ENCODE data around the gene AMDHD1. TPM values are rescaled to one million over a fixed set of nuclear protein-coding genes. Genes with fewer than 3 reads are reported as not detected.
A peak's percentile ranks its signal among the peaks of the same experiment; 100 is the strongest.

AMDHD1 gene
- polyA plus RNA-seq, 1 donor: 0.10 TPM

DNA sequence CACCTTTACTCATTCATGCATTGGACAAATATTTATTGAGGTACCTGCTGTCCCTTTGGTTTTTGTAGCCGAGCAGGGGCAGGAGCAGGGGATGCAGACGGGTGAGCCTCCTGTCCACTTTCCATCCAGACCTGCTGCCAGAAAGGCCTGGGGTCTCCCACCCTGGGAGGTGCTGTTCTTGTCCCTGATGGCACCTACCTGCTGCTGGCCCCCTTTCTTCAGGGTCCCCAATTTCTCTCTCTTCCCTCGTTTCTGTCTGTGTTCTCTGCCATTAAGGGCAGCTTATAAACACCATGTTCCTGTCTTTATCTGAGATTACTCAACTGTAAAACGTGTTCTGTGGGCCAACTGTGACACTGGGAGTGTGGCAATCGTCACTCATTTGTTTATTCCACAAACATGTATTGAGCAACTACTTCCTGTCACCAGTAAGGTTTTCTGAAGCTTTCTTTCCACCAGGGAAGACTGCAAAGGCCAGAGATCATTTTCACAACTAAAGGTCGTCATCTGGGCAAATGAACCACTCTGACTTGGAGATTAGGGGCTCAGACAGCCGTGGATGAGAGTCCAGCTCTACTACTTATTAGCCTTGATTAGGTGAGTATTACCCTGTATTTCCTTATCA is 53.0 kb downstream of the AMDHD1 start, which contains the start of gene HAL:
HAL (minus strand) TSS at position 311 of the 625 bp plus-strand sequence. CDS start 434 bp downstream, outside the sequence.
- no peak for DNase-seq

DNA sequence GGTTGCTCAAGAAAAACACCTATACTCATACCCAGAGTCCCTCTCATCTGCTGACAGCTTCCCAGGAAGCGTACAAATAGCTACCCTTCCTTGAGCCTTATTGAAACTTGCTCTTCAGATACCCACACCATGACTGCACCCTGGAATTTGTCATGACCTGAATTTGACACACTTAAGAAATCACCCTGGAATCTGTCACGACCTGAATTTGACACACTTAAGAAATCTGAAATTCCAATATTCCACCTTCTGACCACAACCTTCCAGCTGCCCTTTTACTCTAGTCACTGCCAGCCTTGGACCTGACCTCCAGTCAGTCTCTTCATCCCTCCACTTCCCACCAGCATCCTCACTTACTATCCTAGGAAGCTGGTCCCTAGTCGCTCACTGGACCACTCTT is 54.1 kb downstream of the AMDHD1 start:
- DNase-seq: no peak

DNA sequence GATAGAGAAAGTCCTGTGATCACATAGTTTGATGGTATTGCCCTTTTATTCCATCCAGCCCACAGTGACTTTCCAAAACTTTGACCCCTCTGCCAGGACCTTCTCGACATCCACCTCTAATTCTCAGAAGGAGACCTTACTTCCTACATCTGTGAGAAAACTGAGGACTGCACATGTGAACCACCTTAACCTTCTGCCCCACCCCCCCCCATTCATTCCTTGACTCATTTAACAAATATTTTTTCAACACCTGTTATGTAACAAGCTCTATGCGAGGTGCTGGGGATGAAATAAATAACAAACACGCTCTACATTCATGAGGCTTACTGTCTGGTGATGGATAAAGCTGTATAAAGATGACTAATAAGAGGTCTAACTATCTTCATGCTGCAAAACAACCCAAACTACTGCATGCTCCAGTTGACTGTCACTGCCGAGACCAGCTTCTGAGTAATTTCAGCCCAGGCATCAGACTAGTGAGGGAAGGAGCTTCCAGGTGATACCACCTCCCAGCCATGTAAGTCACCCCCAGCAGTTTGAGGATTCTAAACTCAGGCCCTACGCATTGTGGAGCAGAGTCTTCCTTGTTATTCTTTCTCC is 54.9 kb downstream of the AMDHD1 start:
- no peak for DNase-seq

DNA sequence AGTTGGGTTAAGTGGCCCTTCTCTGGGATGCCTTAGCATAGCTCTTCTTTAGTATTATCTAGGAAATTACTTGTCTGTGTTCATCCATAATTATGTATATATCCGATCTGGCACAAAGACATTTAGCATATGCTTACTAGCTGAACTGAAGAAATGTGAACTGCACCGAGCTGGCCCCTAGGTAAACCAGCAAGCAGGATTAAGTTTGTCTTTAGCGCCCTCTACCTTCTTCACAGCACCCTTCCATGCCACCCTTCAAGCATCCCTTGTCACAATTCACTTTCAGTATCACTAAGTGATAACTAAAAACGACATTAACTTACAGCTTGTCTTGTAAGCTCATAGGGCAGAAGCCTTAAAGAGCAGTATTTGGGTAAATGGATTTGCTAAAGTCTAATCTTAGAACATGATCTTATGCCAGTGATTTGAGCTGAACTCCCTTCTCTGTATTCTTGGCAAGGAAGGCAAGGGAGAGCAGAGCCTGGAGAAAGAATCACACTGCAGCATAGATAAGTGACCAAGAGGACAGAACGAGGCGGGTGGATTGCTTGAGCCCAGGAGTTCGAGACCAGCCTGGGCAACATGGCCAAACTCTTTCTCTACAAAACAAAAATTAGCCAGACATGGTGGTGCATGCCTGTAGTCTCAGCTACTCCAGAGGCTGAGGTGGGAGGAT is 55.6 kb downstream of the AMDHD1 start:
- peak; percentile 32 for DNase-seq

DNA sequence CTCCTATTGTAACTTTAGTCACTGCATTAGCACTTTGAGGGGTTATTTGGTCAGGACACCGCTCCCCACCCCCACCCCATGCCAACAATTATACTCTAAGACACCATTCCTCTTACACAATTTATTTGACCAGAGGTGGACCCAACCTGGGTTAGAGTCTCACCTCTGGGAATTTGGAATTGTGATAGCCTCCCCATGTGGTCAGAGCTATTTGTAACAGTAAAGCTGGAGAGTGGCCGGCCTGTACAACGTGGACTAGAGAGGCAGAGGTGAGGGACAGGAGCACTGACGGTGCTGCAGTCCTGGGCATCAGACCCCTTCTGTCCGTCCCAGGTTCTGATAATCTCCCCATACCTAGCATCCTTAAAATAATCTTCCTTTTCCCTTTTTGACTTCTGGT is 56.4 kb downstream of the AMDHD1 start:
- no peak for DNase-seq

DNA sequence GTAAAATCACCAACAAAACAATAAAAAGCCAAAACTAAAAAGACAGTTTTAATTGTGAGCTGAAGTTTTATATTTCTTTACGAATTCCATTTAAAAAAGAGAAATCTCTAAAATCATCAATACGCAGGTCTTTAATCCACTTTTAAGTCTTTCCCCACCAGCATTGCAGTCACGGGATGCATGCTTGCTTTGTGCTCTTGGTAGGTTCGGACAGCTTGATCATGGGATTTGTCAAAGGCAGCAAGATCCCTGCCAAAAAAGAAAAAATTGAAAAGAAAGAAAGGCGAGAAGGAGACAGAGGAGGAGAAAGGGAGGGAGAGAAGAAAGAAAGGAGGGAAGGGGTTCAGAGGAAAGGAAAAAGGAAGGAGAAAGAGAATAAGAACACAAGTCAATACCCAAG is 57.7 kb downstream of the AMDHD1 start:
- DNase-seq: no peak

DNA sequence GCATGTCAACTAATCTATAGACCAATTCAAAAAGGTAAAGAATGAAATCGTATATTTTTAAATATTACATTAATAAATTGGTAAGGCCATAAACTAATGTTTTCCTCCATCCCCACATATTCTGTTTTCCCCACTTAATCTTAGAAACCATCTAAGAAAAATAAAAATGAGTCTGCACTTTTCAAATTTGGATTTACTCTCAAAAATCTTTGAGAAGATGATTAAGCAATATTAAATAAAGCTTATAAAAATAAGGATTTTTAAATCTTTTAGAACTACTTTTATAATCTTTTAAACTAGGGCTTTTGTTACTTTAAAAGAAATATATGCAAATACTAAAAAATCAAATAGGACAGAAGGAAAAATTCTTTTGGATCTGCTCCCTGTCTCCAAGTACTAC is 63.6 kb downstream of the AMDHD1 start:
- DNase-seq: no peak

DNA sequence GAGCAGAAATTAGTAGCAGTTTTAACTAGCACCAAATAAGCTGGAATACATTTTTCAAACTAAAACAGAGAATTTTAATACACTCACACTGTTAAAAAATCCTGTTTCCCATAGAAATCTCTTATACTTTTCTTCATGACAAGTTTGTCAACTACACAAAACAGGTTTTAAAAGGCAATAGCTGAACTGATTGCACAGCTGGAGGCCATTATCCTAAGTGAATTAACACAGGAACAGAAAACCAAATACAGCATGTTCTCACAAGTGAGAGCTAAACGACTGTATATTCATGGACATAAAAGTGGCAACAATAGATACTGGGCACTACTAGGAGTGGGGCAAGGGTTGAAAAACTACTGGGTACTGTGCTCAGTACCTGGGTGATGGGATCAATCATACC is 64.6 kb downstream of the AMDHD1 start:
- DNase-seq: no peak

DNA sequence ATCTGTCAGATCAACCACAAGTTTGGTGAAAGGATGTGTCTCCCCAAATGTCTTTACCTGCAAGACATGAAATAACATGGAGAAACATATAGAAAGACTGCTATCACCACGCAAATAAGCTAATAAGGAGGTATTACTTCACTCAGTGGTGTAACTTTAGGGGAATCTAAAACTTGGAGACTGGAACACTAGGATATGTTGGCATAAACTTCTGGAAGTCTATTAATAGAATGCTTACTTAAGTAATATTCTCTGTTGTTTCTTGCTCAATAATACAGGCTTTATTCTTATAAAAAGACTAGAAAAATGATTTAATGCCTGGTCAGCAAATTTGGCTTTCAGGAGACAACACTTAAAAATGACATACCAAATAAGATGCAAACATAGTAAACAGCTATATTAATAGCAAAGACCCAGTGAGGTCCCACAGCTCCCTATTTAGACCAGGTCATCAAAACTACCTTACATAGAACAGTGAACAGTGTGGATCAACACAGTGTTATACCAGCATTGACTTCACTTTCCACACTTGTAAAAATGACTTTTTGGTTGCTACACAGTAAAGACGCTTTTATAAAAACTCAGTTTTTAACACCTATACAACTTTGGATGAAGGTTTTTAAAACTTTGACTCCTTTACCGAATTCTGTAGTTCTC is 71.9 kb downstream of the AMDHD1 start:
- DNase-seq: no peak

DNA sequence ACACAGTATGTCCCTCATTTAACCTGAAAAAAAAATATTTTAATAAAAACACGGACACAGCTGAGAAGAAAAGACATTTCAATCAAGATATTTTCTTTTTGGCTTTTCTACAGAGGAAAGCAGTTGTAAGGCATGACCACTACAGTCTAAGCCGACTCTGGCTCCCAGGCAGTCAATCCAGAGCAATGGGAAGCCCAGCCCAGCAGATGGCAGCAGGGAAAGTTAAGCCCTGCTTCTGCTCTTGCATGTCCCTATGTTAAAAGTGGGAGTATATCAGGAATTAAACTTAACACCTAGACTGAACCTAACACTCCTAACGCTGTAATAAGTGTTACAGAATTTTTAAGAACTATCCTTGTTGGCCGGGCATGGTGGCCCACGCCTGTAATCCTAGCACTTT is 72.5 kb downstream of the AMDHD1 start:
- no peak for DNase-seq

Other genes starting within 250 kb of the AMDHD1 start
- 40.7 TPM for gene NTN4, start 152.6 kb upstream of the AMDHD1 start, polyA plus RNA-seq (ENCODE audit: insufficient read length)
- gene SNRPF, start 84.4 kb upstream of the AMDHD1 start, polyA plus RNA-seq (ENCODE audit: insufficient read length): 46.5 TPM
- not detected for gene CCDC38, start 717 bp upstream of the AMDHD1 start, polyA plus RNA-seq (ENCODE audit: insufficient read length)
- 0.81 TPM for gene HAL, start 53.0 kb downstream of the AMDHD1 start, polyA plus RNA-seq (ENCODE audit: insufficient read length)
- 66.0 TPM for gene LTA4H, start 92.3 kb downstream of the AMDHD1 start, polyA plus RNA-seq (ENCODE audit: insufficient read length)

Measured in hindlimb muscle (tissue), 1 donor.